Stomach smooth muscle (tissue), 2 donors: Measurements from ENCODE around the gene MMAB.

Experiments used
- H3K27ac ChIP-seq: one replicate; pipeline ENCODE4 v1.7.0; 2013; ENCODE audit warnings: mild to moderate bottlenecking, low read length, inconsistent platforms
- H3K27me3 ChIP-seq, 2 donors: one replicate each; pipeline ENCODE4 v1.7.0; 2013; ENCODE audit warnings: low read length in 2 of 2; ENCODE audit not compliant: insufficient read depth in 2 of 2, control insufficient read depth in 1 of 2
- H3K36me3 ChIP-seq, 2 donors: one replicate each; pipeline ENCODE4 v1.7.0; 2013; ENCODE audit warnings: low read length in 2 of 2; ENCODE audit not compliant: control insufficient read depth in 2 of 2, insufficient read depth in 2 of 2
- H3K4me1 ChIP-seq: one replicate; pipeline ENCODE4 v1.7.0; 2013; ENCODE audit warnings: low read length; ENCODE audit not compliant: control insufficient read depth, insufficient read depth
- H3K4me3 ChIP-seq, 2 donors: one replicate each; pipeline ENCODE4 v1.7.0; 2013; ENCODE audit warnings: low read length in 2 of 2
- H3K9ac ChIP-seq, 2 donors: one replicate each; pipeline ENCODE4 v1.7.0; 2013; ENCODE audit warnings: low read length in 2 of 2, mild to moderate bottlenecking in 1 of 2
- H3K9me3 ChIP-seq, 2 donors: one replicate each; pipeline ENCODE4 v1.7.0; 2013; ENCODE audit warnings: low read length in 2 of 2; ENCODE audit not compliant: control insufficient read depth in 2 of 2
- donor health status: healthy.
- donor health status: Pancreatic carcinoma.

MMAB gene

DNA sequence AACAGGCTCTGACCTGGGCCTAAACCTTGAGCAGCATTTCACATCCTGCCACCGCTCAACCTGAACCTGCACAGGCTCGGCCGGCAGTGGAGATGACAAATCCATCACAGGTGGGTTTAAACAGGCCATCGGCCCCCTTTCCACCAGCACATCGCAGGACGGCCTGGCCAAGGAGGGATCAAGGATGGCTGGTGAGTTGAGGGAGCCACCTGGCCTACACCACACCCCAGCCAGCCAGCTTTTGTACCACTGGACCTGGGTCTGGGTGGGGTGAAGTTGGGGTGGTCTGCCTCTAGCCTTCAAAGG is 14.2 kb downstream of the MMAB start:
- no peak overlapping the region for H3K9ac ChIP-seq
- H3K4me1 ChIP-seq, result no peaks in the 10 kb centered on the region
- no peak overlapping the region for H3K27ac ChIP-seq
- H3K36me3 ChIP-seq, result peaks cover 3 to 22% of the 10 kb centered on the region in 2 donors
- no peaks in the 10 kb centered on the region for H3K27me3 ChIP-seq
- no peaks in the 10 kb centered on the region for H3K9me3 ChIP-seq
- H3K4me3 ChIP-seq, result no peak overlapping the region

DNA sequence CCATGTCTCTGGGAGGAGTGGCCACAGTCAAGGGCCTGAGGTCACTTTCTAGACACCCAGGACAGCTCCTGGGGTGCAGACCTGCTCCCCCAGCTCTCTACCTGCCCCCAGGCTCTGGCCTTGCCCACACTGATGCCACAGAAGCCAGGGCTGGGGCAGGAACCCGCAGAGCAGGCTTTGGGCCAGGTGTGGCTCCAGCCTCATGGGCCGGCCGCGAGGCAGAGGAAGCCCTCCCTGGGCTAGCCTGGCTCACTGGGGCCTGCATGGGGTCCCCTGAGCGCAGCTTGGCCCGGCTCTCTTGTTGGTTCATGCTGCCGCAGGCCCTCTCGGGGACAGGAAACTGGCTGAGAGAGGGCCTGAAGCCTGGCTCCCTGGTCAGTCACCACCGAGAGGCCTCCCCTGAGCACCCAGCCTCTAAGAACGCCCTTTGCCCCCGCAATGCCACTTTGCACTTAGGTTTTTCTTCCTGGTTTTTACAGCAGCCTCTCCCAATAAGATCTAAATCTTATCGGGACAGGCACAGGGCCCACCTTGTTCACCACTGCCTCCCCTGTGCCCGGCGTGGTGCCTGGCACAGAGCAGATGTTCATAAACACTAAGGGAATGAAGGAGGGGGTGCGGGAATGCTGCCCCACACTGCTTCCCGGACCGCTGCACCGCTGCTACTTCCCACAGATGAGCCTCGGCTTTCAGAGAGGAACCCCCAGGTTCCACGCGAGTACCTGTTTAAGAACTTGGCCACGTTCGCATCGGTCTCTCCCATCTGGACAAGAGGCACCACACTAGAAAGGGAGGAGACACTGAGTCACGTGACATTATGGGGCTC is 14.7 kb downstream of the MMAB start:
- H3K9ac ChIP-seq, result no peak overlapping the region
- H3K36me3 ChIP-seq, result peaks cover 3 to 21% of the 10 kb centered on the region in 2 donors
- H3K9me3 ChIP-seq, result no peaks in the 10 kb centered on the region

DNA sequence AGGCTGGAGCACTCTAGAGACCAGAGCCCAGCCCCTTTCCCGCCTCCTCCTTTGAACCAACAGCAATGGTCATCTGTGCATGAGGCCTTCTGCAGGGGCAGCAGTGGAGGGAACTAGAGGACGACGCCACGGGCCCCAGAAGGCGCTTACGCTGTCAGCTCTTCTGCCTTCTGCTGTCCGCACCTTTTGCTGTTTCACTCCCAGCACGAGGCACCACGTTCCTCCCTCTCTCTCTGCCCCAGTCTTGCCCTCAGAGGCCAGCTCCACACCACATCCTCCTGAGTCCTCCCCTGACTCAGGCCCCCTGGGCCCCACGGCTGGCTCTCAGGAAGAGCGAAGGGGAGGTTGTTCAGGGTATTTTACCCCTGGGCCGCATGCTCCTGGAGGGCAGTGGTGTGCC is 15.5 kb downstream of the MMAB start:
- H3K27me3 ChIP-seq, result peaks cover 4 to 7% of the 10 kb centered on the region in 2 donors
- no peak overlapping the region for H3K27ac ChIP-seq
- no peaks in the 10 kb centered on the region for H3K9me3 ChIP-seq
- no peak overlapping the region for H3K4me3 ChIP-seq
- no peak overlapping the region for H3K9ac ChIP-seq
- H3K4me1 ChIP-seq, result no peaks in the 10 kb centered on the region
- H3K36me3 ChIP-seq, result peaks cover 0 to 17% of the 10 kb centered on the region in 2 donors

More for the DNA sequence above, 14.7 kb downstream of the MMAB start:
- Histone ChIP-seq H3K27ac (no peak overlapping the region), H3K4me3 (no peak overlapping the region), H3K27me3 (peaks cover 0 to 2% of the 10 kb centered on the region in 2 donors), H3K4me1 (no peaks in the 10 kb centered on the region)

DNA sequence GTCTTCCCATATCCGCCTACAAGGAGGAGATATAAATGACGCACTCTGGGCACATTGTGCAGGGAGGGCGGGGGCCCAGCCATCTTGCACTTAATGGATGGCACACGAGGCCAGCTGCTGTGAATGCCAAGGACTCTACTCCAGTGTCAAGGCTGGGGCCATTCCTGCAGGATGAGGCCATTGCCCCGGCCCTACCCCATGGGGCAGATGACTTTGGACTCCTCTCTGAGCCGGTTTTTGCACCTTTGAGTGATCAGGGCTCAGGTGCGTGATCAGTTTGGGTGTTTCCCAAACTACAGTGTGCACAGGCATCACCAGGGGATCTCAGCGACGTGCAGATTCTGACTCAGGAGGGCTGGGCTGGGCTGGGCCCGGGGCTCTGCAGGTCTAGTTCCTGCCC is 16.1 kb downstream of the MMAB start:
- Histone ChIP-seq H3K4me3 (no peak overlapping the region), H3K36me3 (peaks cover 0 to 12% of the 10 kb centered on the region in 2 donors), H3K4me1 (no peaks in the 10 kb centered on the region), H3K27ac (no peak overlapping the region), H3K9ac (no peak overlapping the region), H3K27me3 (peaks cover 6 to 8% of the 10 kb centered on the region in 2 donors), H3K9me3 (no peaks in the 10 kb centered on the region)

DNA sequence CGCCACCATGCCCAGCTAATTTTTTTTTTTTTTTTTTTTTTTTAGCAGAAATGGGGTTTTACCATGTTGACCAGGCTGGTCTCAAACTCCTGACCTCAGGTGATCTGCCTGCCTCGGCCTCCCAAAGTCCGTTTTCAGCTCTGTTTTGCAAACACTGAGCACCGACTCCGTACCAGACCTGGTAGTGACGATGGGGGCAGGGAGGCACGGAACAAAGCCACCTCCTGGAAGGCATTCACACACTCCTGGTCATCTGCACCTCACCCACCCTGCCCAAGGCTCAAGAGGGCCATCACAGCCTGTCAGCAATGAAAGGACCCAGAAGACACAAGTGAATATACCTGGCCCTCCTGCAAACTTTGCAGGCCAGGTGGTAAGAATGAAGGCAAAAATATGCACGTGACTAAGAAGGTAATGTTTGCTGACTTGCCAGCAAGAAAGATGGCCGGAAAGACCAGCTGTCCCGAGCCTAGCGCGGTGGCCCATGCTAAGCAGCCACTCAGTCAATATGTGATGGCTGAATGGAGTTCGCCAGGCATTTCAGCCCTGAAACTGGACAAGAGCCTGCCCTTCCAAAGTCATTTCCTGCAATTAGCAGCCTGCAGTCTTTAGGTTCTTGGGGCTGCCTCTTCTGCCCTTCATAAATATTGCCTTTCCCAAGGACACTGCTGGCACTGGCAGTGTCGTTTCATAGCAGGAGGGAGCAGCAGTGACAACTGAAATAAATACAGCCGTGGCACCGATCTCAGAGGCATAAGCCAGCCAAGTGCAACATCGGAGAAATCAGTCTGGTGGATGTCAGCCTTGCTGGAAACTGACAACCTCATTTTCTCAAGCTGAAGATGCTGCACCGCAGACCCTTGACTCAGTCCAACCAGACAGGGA is 17.6 kb downstream of the MMAB start:
- Histone ChIP-seq H3K9ac (no peak overlapping the region), H3K4me3 (no peak overlapping the region), H3K36me3 (peaks cover 0 to 12% of the 10 kb centered on the region in 2 donors), H3K27ac (no peak overlapping the region), H3K4me1 (no peaks in the 10 kb centered on the region), H3K9me3 (no peaks in the 10 kb centered on the region), H3K27me3 (peaks cover 8 to 11% of the 10 kb centered on the region in 2 donors)

DNA sequence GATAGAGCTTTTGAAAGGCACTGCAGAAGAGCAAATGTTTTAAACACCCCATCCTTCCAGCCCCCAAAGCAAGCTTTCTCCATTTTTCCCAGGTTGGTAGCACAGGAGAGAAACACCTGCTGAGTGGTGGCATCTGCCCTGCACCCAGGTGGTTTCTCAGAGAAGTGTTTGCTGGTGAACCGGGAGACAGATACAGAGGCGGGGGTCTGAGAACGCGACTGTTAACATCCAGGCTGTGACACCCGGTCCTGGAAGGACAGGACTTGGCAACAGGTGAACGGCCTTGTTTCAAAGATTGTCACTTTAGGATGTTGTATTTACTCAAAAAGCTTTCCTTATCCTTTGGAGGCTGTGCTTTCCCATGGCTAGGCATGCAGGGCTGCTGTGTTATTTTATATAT is 18.5 kb downstream of the MMAB start:
- Histone ChIP-seq H3K4me1 (no peaks in the 10 kb centered on the region), H3K27ac (no peak overlapping the region), H3K9ac (no peak overlapping the region), H3K4me3 (no peak overlapping the region), H3K9me3 (no peaks in the 10 kb centered on the region), H3K27me3 (peaks cover 17 to 18% of the 10 kb centered on the region in 2 donors), H3K36me3 (peaks cover 0 to 7% of the 10 kb centered on the region in 2 donors)

DNA sequence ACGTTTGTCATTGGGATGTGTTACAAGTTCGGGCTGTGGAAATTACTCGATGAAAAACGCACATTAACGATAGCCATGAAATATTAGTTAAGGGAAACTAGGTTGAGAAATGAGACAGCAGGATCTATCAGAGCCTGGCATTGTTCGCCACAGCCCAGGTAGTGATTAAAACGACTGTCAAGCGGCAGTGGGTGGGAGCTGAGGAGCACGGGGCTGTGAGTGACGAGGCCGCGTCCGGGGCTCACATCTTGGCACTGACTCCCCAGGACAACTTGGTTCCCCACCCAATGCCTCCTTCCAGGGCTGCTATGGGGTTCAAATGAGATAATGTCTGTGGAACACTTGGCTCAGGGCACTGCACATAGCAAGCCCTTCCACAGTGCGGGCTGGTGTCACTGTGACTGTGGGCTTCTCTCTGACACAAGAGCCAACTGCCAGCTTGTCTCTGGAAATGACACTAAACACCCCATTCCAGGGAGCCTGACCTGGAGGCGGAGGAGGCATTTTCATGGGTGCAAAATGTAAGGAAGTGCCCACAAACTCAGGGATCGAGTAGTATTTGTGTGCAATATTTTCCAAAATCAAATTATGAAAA is 19.3 kb downstream of the MMAB start:
- no peak overlapping the region for H3K9ac ChIP-seq

DNA sequence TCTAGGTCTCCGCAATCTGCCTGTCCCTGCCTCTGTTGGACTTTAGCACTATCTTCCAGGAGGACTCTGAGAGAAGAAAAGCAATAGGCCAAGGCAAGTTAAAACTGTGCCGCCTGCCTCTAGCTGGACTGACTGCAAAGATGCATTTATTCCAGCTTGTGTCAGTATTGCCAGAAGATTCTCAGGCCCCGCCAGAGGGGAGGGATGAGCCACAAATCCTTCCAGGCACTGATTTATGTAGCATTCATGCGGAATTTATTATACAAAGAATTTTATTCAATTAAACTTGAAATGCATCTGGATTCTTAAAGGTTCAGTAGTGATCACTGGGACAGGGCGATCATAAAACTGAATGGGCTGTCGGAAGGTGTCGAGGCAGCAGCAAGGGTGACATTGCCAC is 19.8 kb downstream of the MMAB start:
- no peak overlapping the region for H3K4me3 ChIP-seq
- H3K4me1 ChIP-seq, result no peaks in the 10 kb centered on the region
- no peak overlapping the region for H3K27ac ChIP-seq
- no peak overlapping the region for H3K9ac ChIP-seq
- H3K36me3 ChIP-seq, result peaks cover 0 to 5% of the 10 kb centered on the region in 2 donors
- no peaks in the 10 kb centered on the region for H3K9me3 ChIP-seq
- peaks cover 25 to 28% of the 10 kb centered on the region in 2 donors for H3K27me3 ChIP-seq

More for the DNA sequence above, 19.3 kb downstream of the MMAB start:
- no peaks in the 10 kb centered on the region for H3K9me3 ChIP-seq
- H3K36me3 ChIP-seq, result peaks cover 0 to 5% of the 10 kb centered on the region in 2 donors
- H3K4me3 ChIP-seq, result no peak overlapping the region
- no peaks in the 10 kb centered on the region for H3K4me1 ChIP-seq
- H3K27me3 ChIP-seq, result peaks cover 20 to 23% of the 10 kb centered on the region in 2 donors
- H3K27ac ChIP-seq, result no peak overlapping the region

DNA sequence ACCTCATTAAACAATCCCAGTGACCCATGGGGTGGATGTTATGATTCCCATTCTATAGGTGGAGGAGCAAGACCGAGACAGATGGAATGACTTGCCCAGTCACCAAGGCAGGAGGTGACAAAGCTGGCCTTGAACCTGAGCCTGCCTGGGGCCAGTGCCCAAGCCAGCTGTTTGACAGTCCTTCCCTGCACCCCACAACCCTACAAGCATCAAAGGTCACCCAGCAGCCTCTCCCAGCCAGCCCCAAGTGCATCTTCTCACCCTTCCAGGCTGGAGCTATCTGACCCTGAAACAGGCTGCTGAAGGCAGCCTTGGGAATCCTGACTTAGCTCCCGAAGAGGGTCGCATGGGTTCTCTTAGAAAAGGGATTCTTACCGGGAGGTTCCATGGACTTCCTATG is 20.3 kb downstream of the MMAB start:
- Histone ChIP-seq H3K4me1 (no peaks in the 10 kb centered on the region), H3K9ac (no peak overlapping the region), H3K4me3 (no peak overlapping the region), H3K9me3 (no peaks in the 10 kb centered on the region), H3K36me3 (peaks cover 0 to 5% of the 10 kb centered on the region in 2 donors), H3K27ac (no peak overlapping the region), H3K27me3 (peaks cover 30 to 33% of the 10 kb centered on the region in 2 donors)

DNA sequence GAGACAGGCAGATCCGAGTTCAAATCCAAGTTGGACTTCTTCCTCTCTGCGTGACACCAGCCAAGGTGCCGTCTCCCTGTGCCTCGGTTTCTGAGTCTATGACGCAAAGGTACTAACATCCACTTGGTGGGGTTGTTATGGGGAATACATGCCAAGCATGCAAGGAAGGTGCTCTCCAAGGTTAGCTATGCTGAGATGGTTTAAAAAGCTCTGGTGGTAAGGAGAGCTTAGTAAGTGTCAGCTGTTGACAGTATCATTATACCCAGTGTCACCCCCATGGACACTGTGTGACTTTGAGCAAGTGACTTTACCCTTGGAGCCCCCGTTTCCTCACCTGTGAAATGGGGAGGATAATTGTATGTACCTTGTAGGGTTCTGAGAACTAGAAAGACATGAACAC is 22.2 kb downstream of the MMAB start:
- H3K4me1 ChIP-seq, result no peaks in the 10 kb centered on the region
- H3K36me3 ChIP-seq, result peaks cover 0 to 3% of the 10 kb centered on the region in 2 donors
- no peaks in the 10 kb centered on the region for H3K9me3 ChIP-seq
- no peak overlapping the region for H3K27ac ChIP-seq
- no peak overlapping the region for H3K9ac ChIP-seq
- H3K27me3 ChIP-seq, result peaks cover 35 to 36% of the 10 kb centered on the region in 2 donors
- H3K4me3 ChIP-seq, result no peak overlapping the region
